Central memory CD8-positive, alpha-beta T cell (primary cell): ENCODE measurements around the gene RBM19.

ENCODE experiments used
- ATAC-seq: fragments of 150-1000 bp; cut with Tn5 transposase; replicated peaks from 2 replicates; pipeline ENCODE4 v1.10.0; 2022; ENCODE audit warnings: mild to moderate bottlenecking, moderate FRiP score, moderate number of reproducible peaks; ENCODE audit not compliant: poor library complexity, severe bottlenecking; ENCODE audit errors: extremely low read depth
- DNase-seq, 2 donors: peaks; one replicate each; pipeline ENCODE4 v3.0.0; 2021; ENCODE audit warnings: low spot score in 2 of 2
- H3K27ac Mint-ChIP-seq: one replicate; pipeline ENCODE4 v1.8.0; 2022; ENCODE audit warnings: low read depth, mild to moderate bottlenecking, moderate library complexity, mixed read lengths
- H3K27me3 Mint-ChIP-seq: one replicate; pipeline ENCODE4 v1.8.0; 2022; ENCODE audit warnings: mixed read lengths
- H3K36me3 Mint-ChIP-seq: one replicate; pipeline ENCODE4 v1.8.0; 2022; ENCODE audit warnings: mild to moderate bottlenecking, moderate library complexity, mixed read lengths; ENCODE audit not compliant: insufficient read depth
- H3K4me1 Mint-ChIP-seq: one replicate; pipeline ENCODE4 v1.8.0; 2022; ENCODE audit warnings: mixed read lengths
- H3K4me3 Mint-ChIP-seq: one replicate; pipeline ENCODE4 v1.8.0; 2022; ENCODE audit warnings: mild to moderate bottlenecking, moderate library complexity, mixed read lengths
- H3K9me3 Mint-ChIP-seq: one replicate; pipeline ENCODE4 v1.8.0; 2022; ENCODE audit warnings: mixed read lengths

Gene RBM19

GRCh38 chr12:113826805-113827538 lies 139.2 kb downstream of the RBM19 start:
- ATAC-seq (no peak), DNase-seq (no peak)
- peaks cover 7% of the 10 kb centered on the region for H3K36me3 Mint-ChIP-seq
- no peaks in the 10 kb centered on the region for H3K27me3 Mint-ChIP-seq
- peak overlapping the region; percentile 58 for H3K27ac Mint-ChIP-seq
- no peak overlapping the region for H3K4me3 Mint-ChIP-seq
- H3K4me1 Mint-ChIP-seq = peaks cover 10% of the 10 kb centered on the region
- no peaks in the 10 kb centered on the region for H3K9me3 Mint-ChIP-seq

DNA sequence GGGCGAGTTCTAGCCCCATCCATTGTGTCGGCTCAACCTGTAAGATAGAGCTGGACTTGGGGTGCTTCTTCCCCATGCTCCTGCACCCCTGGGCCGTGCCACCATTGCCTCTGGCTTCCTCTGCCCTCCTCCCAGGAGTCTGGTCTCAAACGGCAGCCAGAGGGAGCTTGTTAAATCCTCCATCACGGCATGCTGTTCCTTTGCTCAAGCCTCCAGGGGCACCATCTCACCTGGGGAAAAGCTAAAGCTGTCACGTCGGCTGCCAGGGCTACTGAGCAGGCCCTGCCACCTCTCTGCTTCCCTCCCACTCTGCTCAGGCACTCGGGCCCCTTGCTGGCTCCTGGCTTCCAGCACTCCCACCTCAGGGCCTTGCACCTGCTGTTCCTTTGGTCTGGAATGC lies 140.4 kb downstream of the RBM19 start:
- Mint-ChIP-seq H3K27ac (peak overlapping the region; percentile 58), H3K4me1 (peaks cover 5% of the 10 kb centered on the region), H3K9me3 (no peaks in the 10 kb centered on the region), H3K4me3 (no peak overlapping the region), H3K36me3 (peaks cover 6% of the 10 kb centered on the region), H3K27me3 (no peaks in the 10 kb centered on the region)
- ATAC-seq (no peak), DNase-seq (no peak)

GRCh38 chr12:113823816-113824215 lies 142.3 kb downstream of the RBM19 start:
- Mint-ChIP-seq H3K4me1 (peaks cover 5% of the 10 kb centered on the region), H3K36me3 (peaks cover 10% of the 10 kb centered on the region), H3K27me3 (no peaks in the 10 kb centered on the region), H3K9me3 (no peaks in the 10 kb centered on the region), H3K27ac (no peak overlapping the region), H3K4me3 (no peak overlapping the region)
- ATAC-seq (no peak), DNase-seq (no peak)

GRCh38 chr12:113823016-113823415 lies 143.1 kb downstream of the RBM19 start:
- no peaks in the 10 kb centered on the region for H3K9me3 Mint-ChIP-seq
- H3K4me3 Mint-ChIP-seq = no peak overlapping the region
- no peak for ATAC-seq
- H3K4me1 Mint-ChIP-seq = peaks cover 5% of the 10 kb centered on the region
- no peaks in the 10 kb centered on the region for H3K27me3 Mint-ChIP-seq
- H3K27ac Mint-ChIP-seq = no peak overlapping the region
- peaks cover 10% of the 10 kb centered on the region for H3K36me3 Mint-ChIP-seq
- no peak for DNase-seq

GRCh38 chr12:113820842-113821241 lies 145.3 kb downstream of the RBM19 start:
- peak overlapping the region; percentile 58 for H3K27ac Mint-ChIP-seq
- peaks cover 8% of the 10 kb centered on the region for H3K36me3 Mint-ChIP-seq
- DNase-seq (no peak), ATAC-seq (no peak)
- no peaks in the 10 kb centered on the region for H3K9me3 Mint-ChIP-seq
- no peaks in the 10 kb centered on the region for H3K27me3 Mint-ChIP-seq
- no peak overlapping the region for H3K4me3 Mint-ChIP-seq
- H3K4me1 Mint-ChIP-seq = no peaks in the 10 kb centered on the region

DNA sequence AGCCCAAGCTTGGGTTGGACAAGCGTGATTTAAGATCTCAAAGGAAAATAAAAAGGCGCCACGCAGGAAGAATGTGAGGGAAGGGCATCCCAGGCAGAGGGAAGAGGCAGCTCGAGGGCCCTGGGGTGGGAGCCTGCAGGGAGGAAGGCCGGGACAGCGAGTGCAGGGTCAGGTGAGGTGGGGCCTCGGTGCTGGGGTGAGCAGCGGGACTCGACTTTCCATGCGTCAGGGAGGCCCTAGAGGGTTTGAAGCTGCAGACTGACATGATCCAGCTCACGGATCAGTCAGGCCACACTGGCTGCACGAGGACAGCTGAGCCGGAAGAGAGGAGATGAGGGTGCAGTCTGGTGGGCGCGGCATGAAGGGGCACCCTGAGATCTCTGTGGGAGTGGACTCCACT lies 145.8 kb downstream of the RBM19 start:
- Mint-ChIP-seq H3K27me3 (no peaks in the 10 kb centered on the region), H3K4me3 (no peak overlapping the region), H3K27ac (peak overlapping the region; percentile 58), H3K9me3 (no peaks in the 10 kb centered on the region), H3K4me1 (no peaks in the 10 kb centered on the region), H3K36me3 (peaks cover 8% of the 10 kb centered on the region)
- DNase-seq = no peak
- ATAC-seq = no peak

GRCh38 chr12:113819495-113819894 lies 146.6 kb downstream of the RBM19 start:
- Mint-ChIP-seq H3K9me3 (no peaks in the 10 kb centered on the region), H3K4me1 (no peaks in the 10 kb centered on the region), H3K4me3 (no peak overlapping the region), H3K36me3 (peaks cover 8% of the 10 kb centered on the region), H3K27ac (peak overlapping the region; percentile 25), H3K27me3 (no peaks in the 10 kb centered on the region)
- DNase-seq (no peak), ATAC-seq (no peak)

DNA sequence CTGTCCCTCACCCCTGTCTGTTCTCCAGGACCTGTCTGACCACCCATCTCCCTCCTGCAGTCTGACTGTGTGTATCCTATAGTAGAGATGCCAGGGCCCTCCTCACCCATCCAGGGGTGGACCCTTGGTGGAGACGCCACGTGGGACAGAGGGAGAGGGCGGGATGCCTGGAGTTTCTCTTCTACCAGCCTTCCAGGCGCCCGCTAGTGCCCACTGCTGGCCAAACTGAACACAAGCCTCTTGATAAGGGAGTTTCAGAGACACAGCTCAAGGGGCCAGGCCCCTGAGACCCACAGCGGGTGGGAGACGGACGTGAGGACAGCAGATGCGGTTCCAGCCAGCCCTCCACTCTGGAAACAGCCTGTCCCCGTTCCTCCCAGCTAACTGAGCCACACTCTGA lies 147.3 kb downstream of the RBM19 start:
- DNase-seq (no peak), ATAC-seq (no peak)
- Mint-ChIP-seq H3K4me1 (no peaks in the 10 kb centered on the region), H3K27ac (peak overlapping the region; percentile 25), H3K4me3 (no peak overlapping the region), H3K27me3 (no peaks in the 10 kb centered on the region), H3K36me3 (peaks cover 8% of the 10 kb centered on the region), H3K9me3 (no peaks in the 10 kb centered on the region)

- no peak for ATAC-seq
- Mint-ChIP-seq H3K9me3 (no peaks in the 10 kb centered on the region), H3K4me1 (no peaks in the 10 kb centered on the region), H3K27ac (peak overlapping the region; percentile 25), H3K36me3 (peaks cover 6% of the 10 kb centered on the region), H3K4me3 (no peak overlapping the region), H3K27me3 (no peaks in the 10 kb centered on the region)
- no peak for DNase-seq
These were observed 147.8 kb downstream of the RBM19 start for GRCh38 chr12:113818283-113818682.

DNA sequence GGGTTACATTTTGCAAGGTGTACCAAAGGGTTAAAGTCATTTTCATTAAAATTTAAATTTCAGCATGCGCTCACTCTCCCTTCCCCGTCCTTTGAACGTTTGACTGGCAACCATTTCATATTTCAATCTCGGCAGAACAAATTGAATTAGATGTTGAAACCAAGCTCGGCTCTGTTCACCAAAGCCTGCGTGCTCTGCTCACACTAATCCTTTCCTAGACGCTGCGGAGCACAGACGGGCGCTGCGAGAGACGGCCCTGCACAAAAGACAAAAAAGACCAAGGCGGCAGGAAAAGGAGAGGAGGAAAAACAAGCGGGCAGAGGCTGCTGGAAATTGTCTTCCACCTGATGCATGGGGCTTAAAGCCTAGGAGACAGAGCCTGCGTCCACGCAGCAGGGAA lies 149.3 kb downstream of the RBM19 start:
- Mint-ChIP-seq H3K36me3 (peaks cover 6% of the 10 kb centered on the region), H3K9me3 (no peaks in the 10 kb centered on the region), H3K27ac (no peak overlapping the region)

DNA sequence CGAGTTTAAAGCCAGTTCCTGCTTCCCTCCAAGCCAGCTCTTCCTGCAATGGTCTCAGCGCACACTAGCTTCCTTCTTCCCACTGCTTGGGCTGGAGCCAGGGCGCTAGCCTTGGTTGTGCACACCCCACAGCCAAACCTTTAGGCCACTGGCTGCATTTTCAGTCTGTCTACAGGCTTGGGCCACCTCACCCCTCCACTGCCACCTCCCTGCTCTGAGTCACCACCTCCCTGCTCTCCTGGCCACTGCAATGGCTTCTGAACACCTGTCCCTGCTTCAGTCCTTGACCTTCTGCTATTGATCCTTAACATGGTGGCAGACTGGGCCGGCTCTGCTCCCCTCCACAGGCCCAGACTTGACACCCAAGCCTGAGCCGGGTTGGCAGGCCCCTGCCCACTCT lies 151.1 kb downstream of the RBM19 start:
- Mint-ChIP-seq H3K9me3 (no peaks in the 10 kb centered on the region), H3K4me1 (no peaks in the 10 kb centered on the region), H3K27ac (peak overlapping the region; percentile 47), H3K4me3 (no peak overlapping the region), H3K27me3 (no peaks in the 10 kb centered on the region), H3K36me3 (peaks cover 5% of the 10 kb centered on the region)
- DNase-seq (no peak), ATAC-seq (no peak)

More for the DNA sequence above, 149.3 kb downstream of the RBM19 start:
- no peaks in the 10 kb centered on the region for H3K27me3 Mint-ChIP-seq
- no peaks in the 10 kb centered on the region for H3K4me1 Mint-ChIP-seq
- DNase-seq = no peak
- H3K4me3 Mint-ChIP-seq = no peak overlapping the region
- no peak for ATAC-seq

DNA sequence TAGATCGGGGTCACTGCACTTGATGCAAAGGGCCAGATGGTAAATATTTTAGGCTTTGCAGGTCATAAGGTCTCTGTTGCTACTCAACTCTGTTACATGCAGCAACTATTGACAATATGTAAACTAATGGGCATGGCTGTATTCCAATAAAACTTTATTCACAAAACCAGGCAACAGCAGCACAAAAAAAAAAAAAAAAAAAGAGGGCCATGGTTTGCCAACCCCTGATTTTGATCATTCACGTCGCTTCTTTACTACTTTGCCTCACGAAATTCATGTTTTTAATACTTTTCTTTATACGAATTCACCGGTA lies 152.9 kb downstream of the RBM19 start:
- Mint-ChIP-seq H3K27me3 (no peaks in the 10 kb centered on the region), H3K4me1 (no peaks in the 10 kb centered on the region), H3K9me3 (no peaks in the 10 kb centered on the region), H3K36me3 (peaks cover 2% of the 10 kb centered on the region), H3K27ac (no peak overlapping the region), H3K4me3 (no peak overlapping the region)
- DNase-seq (no peak), ATAC-seq (no peak)

DNA sequence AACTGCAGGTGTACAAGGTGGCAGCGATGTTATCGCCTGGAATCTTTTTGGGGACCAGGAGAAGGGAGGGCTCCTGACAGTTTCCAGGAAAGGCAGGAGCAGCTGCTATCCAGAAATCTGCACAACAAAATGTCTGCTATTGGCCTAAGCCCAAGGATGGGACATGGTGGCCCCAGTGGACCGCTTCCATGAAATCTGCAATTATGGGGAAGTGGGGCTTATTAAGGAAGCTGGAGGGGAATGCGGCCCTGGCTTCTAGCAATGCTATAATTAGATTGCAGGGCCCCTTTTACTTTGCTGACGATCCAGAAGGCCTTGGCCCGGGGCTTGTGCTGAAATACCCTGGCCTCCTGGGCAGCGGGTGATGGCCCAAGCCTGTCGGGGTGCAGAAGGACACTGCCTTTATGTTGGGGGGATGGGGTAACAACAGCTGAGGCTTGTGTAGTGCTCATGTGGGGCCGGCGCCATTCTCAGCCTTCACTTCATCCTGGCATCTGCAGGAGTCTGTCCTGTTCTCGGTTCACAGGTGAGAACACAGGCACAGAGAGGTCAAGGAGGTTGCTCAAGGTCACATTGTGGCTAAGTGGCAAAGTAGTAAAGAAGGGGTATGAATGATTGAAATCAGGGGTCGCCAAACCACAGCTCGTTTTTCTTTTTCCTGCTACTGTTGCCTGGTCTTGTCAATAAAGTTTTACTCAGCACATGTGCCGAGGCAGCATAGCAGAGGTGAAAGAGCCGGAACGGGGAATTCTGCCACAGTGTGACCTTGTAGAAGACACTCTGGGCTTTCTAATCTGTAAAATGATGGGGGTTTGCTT lies 153.5 kb downstream of the RBM19 start:
- no peak overlapping the region for H3K4me3 Mint-ChIP-seq
- ATAC-seq = no peak
- no peaks in the 10 kb centered on the region for H3K27me3 Mint-ChIP-seq
- H3K9me3 Mint-ChIP-seq = no peaks in the 10 kb centered on the region
- H3K36me3 Mint-ChIP-seq = peaks cover 2% of the 10 kb centered on the region
- H3K4me1 Mint-ChIP-seq = no peaks in the 10 kb centered on the region
- no peak overlapping the region for H3K27ac Mint-ChIP-seq
- DNase-seq = no peak
